Omental fat pad (tissue), 4 donors: ENCODE results near the gene QARS1. TPM values are rescaled to one million over a fixed set of nuclear protein-coding genes. Genes with fewer than 3 reads are reported as not detected.

ENCODE experiments used
- ATAC-seq: fragments of 150-250 bp; one replicate; pipeline ENCODE4 v1.9.1; 2016; ENCODE audit warnings: mild to moderate bottlenecking, moderate library complexity; ENCODE audit not compliant: low FRiP score
- DNase-seq: peaks from one replicate; pipeline ENCODE4 v3.0.0-alpha.2; 2019; ENCODE audit warnings: low spot score
- total RNA-seq, 4 donors: library from RNA; depleted of rRNA; stranded (reverse); fragments of >200 nt; gene quantifications; one replicate each; pipeline ENCODE4 v1.1.0, GENCODE V29; 2016
- TF ChIP-seq, protein P1 (sequence below), 3 donors: fragments of 450-650 bp; IDR thresholded peaks; one replicate each; pipeline ENCODE4 v1.5.1; 2016 to 2017; ENCODE audit warnings: antibody characterized with exemption in 3 of 3, mild to moderate bottlenecking in 3 of 3, moderate library complexity in 2 of 3

Gene QARS1
- total RNA-seq, 4 donors from 2014 or later, result 172 to 204 (median 192) TPM

DNA sequence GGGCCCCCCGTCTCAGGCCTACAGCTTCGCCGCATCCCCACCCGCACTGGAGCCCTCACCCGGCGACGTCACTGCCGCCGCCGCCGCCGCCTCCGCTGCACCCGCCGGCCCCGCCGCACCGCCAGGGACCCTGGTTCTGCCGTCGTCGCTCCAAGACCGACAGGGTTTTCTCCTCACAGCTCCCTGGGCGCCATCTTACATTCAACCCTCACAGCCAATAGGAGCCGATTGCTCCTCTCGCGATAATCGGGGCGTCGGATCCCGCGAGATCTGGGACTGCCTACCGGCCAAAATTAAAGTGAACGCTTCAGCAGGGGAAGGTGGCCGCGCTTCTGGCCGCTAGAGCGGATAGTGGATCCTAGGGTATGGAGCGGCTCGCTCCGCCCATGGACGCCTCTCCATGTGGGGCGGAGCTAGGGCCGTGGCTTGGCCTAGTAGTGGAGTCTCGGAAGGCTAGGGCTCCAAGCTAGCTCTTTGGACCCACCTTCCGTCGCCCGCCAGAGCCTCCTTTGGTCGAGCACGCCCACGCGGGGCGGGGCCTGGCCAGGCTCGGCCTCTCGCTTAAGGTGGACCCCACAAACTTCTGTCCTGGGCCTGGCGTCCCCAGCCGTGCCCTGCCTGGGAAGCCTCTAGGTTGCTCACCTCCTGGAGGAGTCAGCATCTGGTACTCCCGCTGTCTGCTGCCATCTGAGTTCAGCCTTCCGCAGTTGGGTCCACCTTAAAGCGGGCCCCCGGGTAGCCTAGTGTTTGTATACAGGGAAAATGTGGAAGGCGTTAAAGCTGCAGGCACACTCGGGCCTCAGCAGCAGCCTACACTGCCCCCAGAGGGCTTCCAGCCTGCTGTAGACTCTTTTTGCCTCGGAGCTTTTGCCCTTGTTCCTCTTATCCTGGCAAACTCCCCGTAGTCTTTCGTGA is 10.4 kb downstream of the QARS1 start, which contains the start of gene QRICH1:
Gene QRICH1, minus strand, starts transcription at position 219 of the 915 bp plus-strand sequence. CDS start 17,054 bp downstream, outside the sequence.
- TF ChIP-seq, protein P1, sequence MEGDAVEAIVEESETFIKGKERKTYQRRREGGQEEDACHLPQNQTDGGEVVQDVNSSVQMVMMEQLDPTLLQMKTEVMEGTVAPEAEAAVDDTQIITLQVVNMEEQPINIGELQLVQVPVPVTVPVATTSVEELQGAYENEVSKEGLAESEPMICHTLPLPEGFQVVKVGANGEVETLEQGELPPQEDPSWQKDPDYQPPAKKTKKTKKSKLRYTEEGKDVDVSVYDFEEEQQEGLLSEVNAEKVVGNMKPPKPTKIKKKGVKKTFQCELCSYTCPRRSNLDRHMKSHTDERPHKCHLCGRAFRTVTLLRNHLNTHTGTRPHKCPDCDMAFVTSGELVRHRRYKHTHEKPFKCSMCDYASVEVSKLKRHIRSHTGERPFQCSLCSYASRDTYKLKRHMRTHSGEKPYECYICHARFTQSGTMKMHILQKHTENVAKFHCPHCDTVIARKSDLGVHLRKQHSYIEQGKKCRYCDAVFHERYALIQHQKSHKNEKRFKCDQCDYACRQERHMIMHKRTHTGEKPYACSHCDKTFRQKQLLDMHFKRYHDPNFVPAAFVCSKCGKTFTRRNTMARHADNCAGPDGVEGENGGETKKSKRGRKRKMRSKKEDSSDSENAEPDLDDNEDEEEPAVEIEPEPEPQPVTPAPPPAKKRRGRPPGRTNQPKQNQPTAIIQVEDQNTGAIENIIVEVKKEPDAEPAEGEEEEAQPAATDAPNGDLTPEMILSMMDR (IDR thresholded peaks at IDR 0.05), result peak in 1 of 3 donors; percentile 20
- DNase-seq (peak; percentile 94), ATAC-seq (peak; percentile 93)

DNA sequence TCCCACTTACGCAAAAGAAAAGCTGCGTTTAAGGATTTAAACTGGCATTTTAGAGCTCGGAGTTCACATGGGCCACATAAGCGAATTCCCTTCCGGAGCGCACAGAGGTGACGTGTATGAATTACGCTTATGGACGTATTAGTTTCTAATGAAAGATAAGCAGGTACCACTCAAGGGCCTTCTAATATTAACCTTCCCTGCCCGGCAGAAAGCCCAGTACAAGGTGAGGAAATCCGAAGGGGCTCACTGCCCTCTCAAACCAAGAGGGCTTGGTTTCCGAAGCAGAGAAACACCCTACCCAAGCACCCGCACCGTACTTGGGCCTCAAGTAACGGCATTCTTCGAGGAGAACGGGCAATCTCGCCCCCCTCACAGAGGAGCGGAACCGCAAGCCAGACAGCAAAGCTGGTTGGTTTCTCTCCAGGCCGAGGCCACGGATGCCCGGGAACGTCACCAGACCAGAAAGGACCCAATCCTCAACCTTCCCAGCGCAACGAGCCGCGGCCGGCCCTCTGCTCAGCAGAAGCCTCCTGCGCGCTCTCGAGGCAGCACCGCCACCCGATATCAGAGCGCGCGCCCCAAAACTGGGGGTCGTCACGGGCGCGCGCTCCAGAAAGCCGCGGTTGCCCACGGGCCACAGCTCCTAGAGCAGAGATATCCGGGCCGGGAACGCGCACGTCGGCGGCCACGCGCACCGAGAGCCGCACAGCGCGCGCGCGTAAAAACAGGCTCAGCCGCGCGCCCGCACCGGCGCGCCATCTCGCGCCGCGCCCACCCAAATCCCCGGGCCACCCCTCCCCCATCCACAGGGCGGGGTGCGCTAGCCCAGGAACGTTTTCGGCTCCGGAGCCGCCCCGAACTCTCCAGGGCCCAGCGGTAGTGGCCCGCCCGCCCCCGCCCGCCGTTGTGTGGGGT is 11.4 kb downstream of the QARS1 start:
- TF ChIP-seq, protein P1 (IDR thresholded peaks at IDR 0.05), result no peak
- DNase-seq (peak; percentile 35), ATAC-seq (peak; percentile 50)

GRCh38 chr3:49081429-49081828 is 23.1 kb downstream of the QARS1 start:
- no peak for ATAC-seq
- TF ChIP-seq, protein P1 (IDR thresholded peaks at IDR 0.05), result no peak
- DNase-seq, result no peak

- DNase-seq, result no peak
- ATAC-seq, result no peak
- TF ChIP-seq, protein P1 (IDR thresholded peaks at IDR 0.05), result no peak
Observed at GRCh38 chr3:49079270-49079669, 25.3 kb downstream of the QARS1 start.

GRCh38 chr3:49076646-49077045 is 27.9 kb downstream of the QARS1 start:
- DNase-seq, result no peak
- ATAC-seq, result no peak
- TF ChIP-seq, protein P1 (IDR thresholded peaks at IDR 0.05), result no peak

GRCh38 chr3:49076116-49076515 is 28.4 kb downstream of the QARS1 start:
- DNase-seq, result no peak
- TF ChIP-seq, protein P1 (IDR thresholded peaks at IDR 0.05), result no peak
- ATAC-seq, result no peak
